Measurements from ENCODE around the gene DCC. TPM values are rescaled to one million over a fixed set of nuclear protein-coding genes. Genes with fewer than 3 reads are reported as not detected.
A peak's percentile ranks its signal among the peaks of the same experiment; 100 is the strongest.

DCC gene
- total and polyA plus RNA-seq, 2 experiments from 2014 or later, result 0.53 to 0.73 TPM

- Histone ChIP-seq H3K4me2 (peak overlapping the region; percentile 63), H3K4me1 (ENCODE audit: insufficient read depth) (peaks cover 9% of the 10 kb centered on the region), H3K79me2 (replicated peaks; ENCODE audit: insufficient read depth) (no peaks in the 10 kb centered on the region), H3F3A (replicated peaks; ENCODE audit: low read depth) (no peaks in the 10 kb centered on the region), H3K9me2 (ENCODE audit: insufficient read depth) (no peaks in the 10 kb centered on the region), H2AFZ (peak overlapping the region; percentile 60), H4K20me1 (replicated peaks; ENCODE audit: insufficient read depth) (no peaks in the 10 kb centered on the region), H3K27ac (ENCODE audit: low read depth) (no peak overlapping the region), H3K4me3 (no peak overlapping the region), H3K36me3 (ENCODE audit: insufficient read depth) (no peaks in the 10 kb centered on the region), H3K27me3 (ENCODE audit: insufficient read depth) (no peaks in the 10 kb centered on the region)
- DNase-seq (ENCODE audit: low spot score) (no peak), ATAC-seq (peak; percentile 57)
- Mint-ChIP-seq H3K27ac (peak overlapping the region; percentile 33; the same call in 1 of the 2 replicates), H3K27me3 (ENCODE audit: insufficient read depth, low read depth, poor library complexity) (no peaks in the 10 kb centered on the region), H3K36me3 (ENCODE audit: low read depth) (no peaks in the 10 kb centered on the region), H3K4me1 (peaks cover 14% of the 10 kb centered on the region), H3K4me3 (no peak overlapping the region), H3K9me3 (no peaks in the 10 kb centered on the region)
- TF ChIP-seq EZH2 (IDR thresholded peaks at IDR 0.05; ENCODE audit: low read depth, unreplicated experiment) (no peak), ZNF462 (CRISPR knock-in tag; IDR thresholded peaks at IDR 0.05) (peak; percentile 20; the same call in 1 of the 2 replicates), ZNF331 (CRISPR knock-in tag; IDR thresholded peaks at IDR 0.05; ENCODE audit: low read depth) (no peak), STAT1 (IDR thresholded peaks at IDR 0.05; ENCODE audit: unreplicated experiment) (no peak)
Measured at GRCh38 chr18:52323802-52324201, 16.2 kb upstream of the DCC start.

- H3F3A ChIP-seq (replicated peaks; ENCODE audit: low read depth), result no peaks in the 10 kb centered on the region
- H3K4me3 Mint-ChIP-seq, result no peak overlapping the region
- no peak overlapping the region for H2AFZ ChIP-seq
- H3K27ac ChIP-seq (ENCODE audit: low read depth), result no peak overlapping the region
- H3K9me2 ChIP-seq (ENCODE audit: insufficient read depth), result no peaks in the 10 kb centered on the region
- H3K27me3 ChIP-seq (ENCODE audit: insufficient read depth), result no peaks in the 10 kb centered on the region
- no peak overlapping the region for H3K27ac Mint-ChIP-seq
- H3K79me2 ChIP-seq (replicated peaks; ENCODE audit: insufficient read depth), result no peaks in the 10 kb centered on the region
- H3K36me3 ChIP-seq (ENCODE audit: insufficient read depth), result no peaks in the 10 kb centered on the region
- H3K36me3 Mint-ChIP-seq (ENCODE audit: low read depth), result no peaks in the 10 kb centered on the region
- no peaks in the 10 kb centered on the region for H3K27me3 Mint-ChIP-seq (ENCODE audit: insufficient read depth, low read depth, poor library complexity)
- H4K20me1 ChIP-seq (replicated peaks; ENCODE audit: insufficient read depth), result no peaks in the 10 kb centered on the region
- ATAC-seq, result no peak
- no peaks in the 10 kb centered on the region for H3K9me3 Mint-ChIP-seq
- H3K4me2 ChIP-seq, result no peak overlapping the region
- no peak overlapping the region for H3K4me3 ChIP-seq
- peaks cover 11% of the 10 kb centered on the region for H3K4me1 Mint-ChIP-seq
- DNase-seq (ENCODE audit: low spot score), result no peak
- peaks cover 9% of the 10 kb centered on the region for H3K4me1 ChIP-seq (ENCODE audit: insufficient read depth)
- TF ChIP-seq STAT1 (IDR thresholded peaks at IDR 0.05; ENCODE audit: unreplicated experiment) (no peak), NANOG (IDR thresholded peaks at IDR 0.05; ENCODE audit: borderline replicate concordance) (no peak), EZH2phosphoT487 (IDR thresholded peaks at IDR 0.05; ENCODE audit: unreplicated experiment) (no peak), POLR2AphosphoS5 (IDR thresholded peaks at IDR 0.05; ENCODE audit: low read depth) (no peak), ETS1 (IDR thresholded peaks at IDR 0.05) (no peak), JUNB (IDR thresholded peaks at IDR 0.05; ENCODE audit: unreplicated experiment) (no peak)
- TF ChIP-seq, protein P1, sequence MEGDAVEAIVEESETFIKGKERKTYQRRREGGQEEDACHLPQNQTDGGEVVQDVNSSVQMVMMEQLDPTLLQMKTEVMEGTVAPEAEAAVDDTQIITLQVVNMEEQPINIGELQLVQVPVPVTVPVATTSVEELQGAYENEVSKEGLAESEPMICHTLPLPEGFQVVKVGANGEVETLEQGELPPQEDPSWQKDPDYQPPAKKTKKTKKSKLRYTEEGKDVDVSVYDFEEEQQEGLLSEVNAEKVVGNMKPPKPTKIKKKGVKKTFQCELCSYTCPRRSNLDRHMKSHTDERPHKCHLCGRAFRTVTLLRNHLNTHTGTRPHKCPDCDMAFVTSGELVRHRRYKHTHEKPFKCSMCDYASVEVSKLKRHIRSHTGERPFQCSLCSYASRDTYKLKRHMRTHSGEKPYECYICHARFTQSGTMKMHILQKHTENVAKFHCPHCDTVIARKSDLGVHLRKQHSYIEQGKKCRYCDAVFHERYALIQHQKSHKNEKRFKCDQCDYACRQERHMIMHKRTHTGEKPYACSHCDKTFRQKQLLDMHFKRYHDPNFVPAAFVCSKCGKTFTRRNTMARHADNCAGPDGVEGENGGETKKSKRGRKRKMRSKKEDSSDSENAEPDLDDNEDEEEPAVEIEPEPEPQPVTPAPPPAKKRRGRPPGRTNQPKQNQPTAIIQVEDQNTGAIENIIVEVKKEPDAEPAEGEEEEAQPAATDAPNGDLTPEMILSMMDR (conservative IDR thresholded peaks at IDR 0.05; ENCODE audit: low read depth in 2 of 2), result no peak
Measured at GRCh38 chr18:52325997-52326396, 14.0 kb upstream of the DCC start.

Data from GM23338 (cell line).